ENCODE measurements around the gene TBC1D20. TPM values are rescaled to one million over a fixed set of nuclear protein-coding genes. Genes with fewer than 3 reads are reported as not detected.
"Not testable (repeated sequence)": the region's sequence is repeated elsewhere in the genome, so short reads cannot be mapped to it uniquely, and the experiment has no call there.

TBC1D20 gene
- 10 to 100 TPM; 24.0 to 29.4 TPM for total RNA-seq
- 10 to 100 TPM; 32.6 to 37.6 TPM for polyA plus RNA-seq (ENCODE audit: insufficient read length in 2 of 2)
- long read RNA-seq, donor 1, full-length matches to known transcripts: 8 of 8 reads
- long read RNA-seq, donor 1, partial matches to known transcripts: 0 of 8 reads
- long read RNA-seq, donor 1, other reads (novel, unspliced or antisense): 0 of 8 reads
- long read RNA-seq, donor 2, full-length matches to known transcripts: 5 of 10 reads
- long read RNA-seq, donor 2, partial matches to known transcripts: 5 of 10 reads
- long read RNA-seq, donor 2, other reads (novel, unspliced or antisense): 0 of 10 reads
- long read RNA-seq, donor 3, full-length matches to known transcripts: 3 of 3 reads
- long read RNA-seq, donor 3, partial matches to known transcripts: 0 of 3 reads
- long read RNA-seq, donor 3, other reads (novel, unspliced or antisense): 0 of 3 reads
- long read RNA-seq, donor 4, full-length matches to known transcripts: 8 of 8 reads
- long read RNA-seq, donor 4, partial matches to known transcripts: 0 of 8 reads
- long read RNA-seq, donor 4, other reads (novel, unspliced or antisense): 0 of 8 reads

- peak; percentile 77 to 97 (median 84) for DNase-seq (ENCODE audit: low read depth in 4 of 6, low spot score in 6 of 6)
- under 1% methylated on average over 73 of the region's 80 CpGs for WGBS (ENCODE audit: insufficient coverage)
- Histone ChIP-seq H3K36me3 (ENCODE audit: control insufficient read depth, insufficient read depth, low read length) (no peaks in the 10 kb centered on the region), H3K9me3 (ENCODE audit: control insufficient read depth, insufficient read depth, low read length) (peaks cover under 1% of the 10 kb centered on the region), H3K27ac (ENCODE audit: low read depth, low read length) (peak within 1 kb of the TSS; percentile 77), H3K27me3 (ENCODE audit: control insufficient read depth, insufficient read depth, low read length) (no peaks in the 10 kb centered on the region), H3K4me3 (ENCODE audit: low read depth, low read length) (peak within 1 kb of the TSS; percentile 49), H3K4me1 (ENCODE audit: control insufficient read depth, insufficient read depth, low read length) (peaks cover 13% of the 10 kb centered on the region)
These were observed at the start of gene TBC1D20 for GRCh38 chr20:462199-462991. Gene TBC1D20, minus strand, starts transcription at chr20:462533. Its CDS starts 128 bp downstream, at chr20:462405.

- not testable (repeated sequence) for H3K9me3 ChIP-seq (ENCODE audit: control insufficient read depth, insufficient read depth, low read length); H3K4me1 ChIP-seq (ENCODE audit: control insufficient read depth, insufficient read depth, low read length); DNase-seq (ENCODE audit: low read depth in 4 of 6, low spot score in 6 of 6); H3K27ac ChIP-seq (ENCODE audit: low read depth, low read length); H3K4me3 ChIP-seq (ENCODE audit: low read depth, low read length); H3K27me3 ChIP-seq (ENCODE audit: control insufficient read depth, insufficient read depth, low read length); H3K36me3 ChIP-seq (ENCODE audit: control insufficient read depth, insufficient read depth, low read length)
- no CpG with 5 or more reads among the region's 9 CpGs for WGBS (ENCODE audit: insufficient coverage)
These were observed 48.2 kb upstream of the TBC1D20 start for GRCh38 chr20:510328-511057.

GRCh38 chr20:508364-508787 is 46.0 kb upstream of the TBC1D20 start:
- not testable (repeated sequence) for DNase-seq (ENCODE audit: low read depth in 4 of 6, low spot score in 6 of 6); H3K4me1 ChIP-seq (ENCODE audit: control insufficient read depth, insufficient read depth, low read length); H3K9me3 ChIP-seq (ENCODE audit: control insufficient read depth, insufficient read depth, low read length); H3K4me3 ChIP-seq (ENCODE audit: low read depth, low read length); H3K27me3 ChIP-seq (ENCODE audit: control insufficient read depth, insufficient read depth, low read length); H3K27ac ChIP-seq (ENCODE audit: low read depth, low read length)
- no CpG with 5 or more reads among the region's 6 CpGs for WGBS (ENCODE audit: insufficient coverage)
- H3K36me3 ChIP-seq (ENCODE audit: control insufficient read depth, insufficient read depth, low read length): peaks cover 11% of the 10 kb centered on the region

- DNase-seq (ENCODE audit: low read depth in 4 of 6, low spot score in 6 of 6): no peak
- Histone ChIP-seq H3K4me3 (ENCODE audit: low read depth, low read length) (no peak overlapping the region), H3K4me1 (ENCODE audit: control insufficient read depth, insufficient read depth, low read length) (no peaks in the 10 kb centered on the region), H3K27ac (ENCODE audit: low read depth, low read length) (no peak overlapping the region), H3K36me3 (ENCODE audit: control insufficient read depth, insufficient read depth, low read length) (peaks cover 15% of the 10 kb centered on the region), H3K9me3 (ENCODE audit: control insufficient read depth, insufficient read depth, low read length) (no peaks in the 10 kb centered on the region), H3K27me3 (ENCODE audit: control insufficient read depth, insufficient read depth, low read length) (no peaks in the 10 kb centered on the region)
- no CpG with 5 or more reads among the region's 7 CpGs for WGBS (ENCODE audit: insufficient coverage)
These were observed 45.5 kb upstream of the TBC1D20 start for GRCh38 chr20:507761-508332.

- Histone ChIP-seq H3K4me1 (ENCODE audit: control insufficient read depth, insufficient read depth, low read length) (no peaks in the 10 kb centered on the region), H3K9me3 (ENCODE audit: control insufficient read depth, insufficient read depth, low read length) (no peaks in the 10 kb centered on the region), H3K27me3 (ENCODE audit: control insufficient read depth, insufficient read depth, low read length) (no peaks in the 10 kb centered on the region), H3K4me3 (ENCODE audit: low read depth, low read length) (no peak overlapping the region), H3K27ac (ENCODE audit: low read depth, low read length) (no peak overlapping the region), H3K36me3 (ENCODE audit: control insufficient read depth, insufficient read depth, low read length) (peaks cover 15% of the 10 kb centered on the region)
- no CpG with 5 or more reads among the region's 7 CpGs for WGBS (ENCODE audit: insufficient coverage)
- DNase-seq (ENCODE audit: low read depth in 4 of 6, low spot score in 6 of 6): no peak
These were observed 44.8 kb upstream of the TBC1D20 start for GRCh38 chr20:507006-507758.

GRCh38 chr20:504632-505075 is 42.3 kb upstream of the TBC1D20 start:
- peaks cover 15% of the 10 kb centered on the region for H3K36me3 ChIP-seq (ENCODE audit: control insufficient read depth, insufficient read depth, low read length)
- H3K4me1 ChIP-seq (ENCODE audit: control insufficient read depth, insufficient read depth, low read length): no peaks in the 10 kb centered on the region

GRCh38 chr20:503048-503737 is 40.9 kb upstream of the TBC1D20 start:
- Histone ChIP-seq H3K36me3 (ENCODE audit: control insufficient read depth, insufficient read depth, low read length) (peaks cover 19% of the 10 kb centered on the region), H3K9me3 (ENCODE audit: control insufficient read depth, insufficient read depth, low read length) (no peaks in the 10 kb centered on the region), H3K27me3 (ENCODE audit: control insufficient read depth, insufficient read depth, low read length) (no peaks in the 10 kb centered on the region), H3K4me1 (ENCODE audit: control insufficient read depth, insufficient read depth, low read length) (no peaks in the 10 kb centered on the region), H3K4me3 (ENCODE audit: low read depth, low read length) (no peak overlapping the region), H3K27ac (ENCODE audit: low read depth, low read length) (no peak overlapping the region)
- 98% methylated on average over 5 of the region's 11 CpGs for WGBS (ENCODE audit: insufficient coverage)
- no peak for DNase-seq (ENCODE audit: low read depth in 4 of 6, low spot score in 6 of 6)

More at GRCh38 chr20:504632-505075, 42.3 kb upstream of the TBC1D20 start:
- WGBS (ENCODE audit: insufficient coverage): no CpG with 5 or more reads among the region's 3 CpGs
- no peak overlapping the region for H3K4me3 ChIP-seq (ENCODE audit: low read depth, low read length)
- no peak for DNase-seq (ENCODE audit: low read depth in 4 of 6, low spot score in 6 of 6)
- no peak overlapping the region for H3K27ac ChIP-seq (ENCODE audit: low read depth, low read length)
- no peaks in the 10 kb centered on the region for H3K9me3 ChIP-seq (ENCODE audit: control insufficient read depth, insufficient read depth, low read length)
- no peaks in the 10 kb centered on the region for H3K27me3 ChIP-seq (ENCODE audit: control insufficient read depth, insufficient read depth, low read length)

- no peak overlapping the region for H3K27ac ChIP-seq (ENCODE audit: low read depth, low read length)
- H3K9me3 ChIP-seq (ENCODE audit: control insufficient read depth, insufficient read depth, low read length): no peaks in the 10 kb centered on the region
- no peaks in the 10 kb centered on the region for H3K27me3 ChIP-seq (ENCODE audit: control insufficient read depth, insufficient read depth, low read length)
- H3K4me3 ChIP-seq (ENCODE audit: low read depth, low read length): no peak overlapping the region
- 93% methylated on average over 2 of the region's 2 CpGs for WGBS (ENCODE audit: insufficient coverage)
- DNase-seq (ENCODE audit: low read depth in 4 of 6, low spot score in 6 of 6): no peak
- H3K4me1 ChIP-seq (ENCODE audit: control insufficient read depth, insufficient read depth, low read length): no peaks in the 10 kb centered on the region
- H3K36me3 ChIP-seq (ENCODE audit: control insufficient read depth, insufficient read depth, low read length): peaks cover 23% of the 10 kb centered on the region
These were observed 35.6 kb upstream of the TBC1D20 start for GRCh38 chr20:497979-498378.

Data from spinal cord (tissue), 10 donors.